Activated naive CD4-positive, alpha-beta T cell treated with anti-CD3 and anti-CD28 coated beads, Interleukin-2, amount 50 U/mL, for 24 hours (primary cell): Measurements from ENCODE around the gene NFYA.

Source experiments
- H3K27ac Mint-ChIP-seq: one replicate; pipeline ENCODE4 v1.8.0; 2021; ENCODE audit warnings: mild to moderate bottlenecking, mixed read lengths
- H3K27me3 Mint-ChIP-seq: one replicate; pipeline ENCODE4 v1.8.0; 2021; ENCODE audit warnings: mixed read lengths
- H3K36me3 Mint-ChIP-seq: one replicate; pipeline ENCODE4 v1.8.0; 2021; ENCODE audit warnings: mixed read lengths
- H3K4me1 Mint-ChIP-seq: one replicate; pipeline ENCODE4 v1.8.0; 2021; ENCODE audit warnings: mixed read lengths
- H3K4me3 Mint-ChIP-seq: one replicate; pipeline ENCODE4 v1.8.0; 2021; ENCODE audit warnings: mild to moderate bottlenecking, mixed read lengths
- H3K9me3 Mint-ChIP-seq: one replicate; pipeline ENCODE4 v1.8.0; 2021; ENCODE audit warnings: mixed read lengths

Gene NFYA

DNA sequence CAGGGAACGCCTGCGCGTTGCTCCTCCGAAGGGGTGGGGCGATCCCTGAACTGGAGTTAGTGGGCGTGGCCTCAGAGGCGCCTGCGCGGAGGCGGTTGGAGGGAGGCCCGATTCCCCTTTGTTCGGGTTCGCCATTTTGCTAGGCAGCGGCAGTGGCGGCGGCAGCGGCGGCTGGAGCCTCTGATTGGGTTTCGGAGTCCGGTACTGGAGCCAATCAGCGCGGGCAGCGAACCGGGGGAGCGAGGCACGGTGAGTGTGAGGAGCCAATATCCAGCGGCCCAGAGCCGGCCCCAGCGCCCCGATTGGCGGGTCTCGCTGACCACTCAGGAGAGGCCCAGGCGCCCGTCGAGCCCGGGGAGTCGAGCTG is at the start of gene NFYA:
TSS of gene NFYA (plus strand) at position 139 of the 367 bp plus-strand sequence. CDS start 6,116 bp downstream, outside the sequence.
- peak within 1 kb of the TSS; percentile 97 for H3K27ac Mint-ChIP-seq
- H3K36me3 Mint-ChIP-seq = peaks cover 13% of the 10 kb centered on the region
- H3K4me1 Mint-ChIP-seq = peaks cover 57% of the 10 kb centered on the region
- no peaks in the 10 kb centered on the region for H3K27me3 Mint-ChIP-seq
- H3K4me3 Mint-ChIP-seq = peak within 1 kb of the TSS; percentile 97
- no peaks in the 10 kb centered on the region for H3K9me3 Mint-ChIP-seq

DNA sequence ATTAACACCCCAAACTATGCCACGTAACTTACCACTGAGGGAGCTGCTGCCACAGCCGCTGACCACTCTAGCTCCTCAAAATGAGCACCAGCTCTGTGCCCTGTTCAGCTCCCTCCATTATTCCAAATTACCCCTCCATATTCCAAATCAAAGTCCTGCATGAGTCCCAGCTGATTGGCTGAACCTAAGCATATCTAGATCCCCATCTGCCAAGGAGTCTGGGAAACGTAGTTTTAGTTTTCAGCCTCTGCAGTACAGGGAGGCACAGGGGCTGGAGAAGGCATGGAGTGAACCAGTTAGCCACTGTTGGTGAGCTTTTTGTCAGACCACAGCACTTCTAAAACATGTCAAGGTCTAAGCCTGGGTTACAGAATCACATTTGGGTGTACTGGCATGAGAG is 49.7 kb upstream of the NFYA start:
- H3K36me3 Mint-ChIP-seq = peaks cover 2% of the 10 kb centered on the region
- no peaks in the 10 kb centered on the region for H3K27me3 Mint-ChIP-seq
- no peak overlapping the region for H3K27ac Mint-ChIP-seq
- no peak overlapping the region for H3K4me3 Mint-ChIP-seq
- peaks cover 11% of the 10 kb centered on the region for H3K4me1 Mint-ChIP-seq
- H3K9me3 Mint-ChIP-seq = no peaks in the 10 kb centered on the region

DNA sequence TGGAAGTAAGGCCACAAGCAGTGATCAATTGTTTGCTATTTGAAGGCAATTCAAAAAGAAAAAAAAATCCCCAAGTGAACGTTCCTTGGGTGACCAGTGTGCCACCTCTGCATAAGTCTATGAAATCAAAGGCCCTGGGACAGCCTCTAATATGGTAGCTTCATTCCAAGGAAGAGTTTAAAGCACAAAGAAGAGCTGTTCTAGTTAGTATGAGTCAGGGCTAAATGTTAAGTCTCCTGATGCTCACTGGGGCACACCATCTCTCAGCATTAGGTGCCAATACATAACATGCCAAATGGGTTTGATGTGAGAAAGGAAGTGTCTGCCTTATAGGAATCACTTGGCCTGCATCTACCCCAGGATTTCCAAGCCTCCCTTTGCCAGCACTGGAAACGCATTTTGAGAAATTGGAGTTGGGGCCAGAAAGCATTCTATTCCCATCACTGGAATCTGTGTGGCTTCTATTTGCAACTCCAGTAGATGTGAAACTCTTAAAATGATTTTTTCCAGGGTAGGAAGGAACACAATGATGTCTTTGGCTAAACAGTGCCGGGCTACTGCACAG is 46.7 kb upstream of the NFYA start:
- Mint-ChIP-seq H3K27me3 (no peaks in the 10 kb centered on the region), H3K9me3 (no peaks in the 10 kb centered on the region), H3K36me3 (no peaks in the 10 kb centered on the region), H3K27ac (no peak overlapping the region), H3K4me3 (no peak overlapping the region), H3K4me1 (peaks cover 21% of the 10 kb centered on the region)

DNA sequence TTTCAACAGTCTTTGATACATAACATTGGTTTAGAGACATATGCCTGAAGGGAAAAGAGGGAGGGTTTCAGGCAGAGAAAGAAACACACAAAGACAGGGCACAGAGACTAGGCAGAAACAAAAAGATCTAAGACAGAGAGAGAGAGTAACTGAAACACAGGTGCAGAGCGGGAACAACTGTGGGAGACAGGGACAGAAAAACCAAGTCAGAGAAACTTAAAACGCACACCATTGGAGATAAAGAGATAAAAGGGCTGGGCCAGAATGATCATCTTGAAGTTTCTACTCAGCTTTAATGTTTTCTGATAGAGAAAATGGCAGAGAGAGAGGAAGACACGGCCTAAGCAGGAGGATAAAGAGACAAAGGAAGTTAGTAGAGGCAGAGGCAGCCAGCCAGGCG is 45.5 kb upstream of the NFYA start:
- H3K9me3 Mint-ChIP-seq = no peaks in the 10 kb centered on the region
- H3K27me3 Mint-ChIP-seq = no peaks in the 10 kb centered on the region
- peak overlapping the region; percentile 85 for H3K27ac Mint-ChIP-seq
- no peaks in the 10 kb centered on the region for H3K36me3 Mint-ChIP-seq
- peaks cover 21% of the 10 kb centered on the region for H3K4me1 Mint-ChIP-seq
- H3K4me3 Mint-ChIP-seq = peak overlapping the region; percentile 79

DNA sequence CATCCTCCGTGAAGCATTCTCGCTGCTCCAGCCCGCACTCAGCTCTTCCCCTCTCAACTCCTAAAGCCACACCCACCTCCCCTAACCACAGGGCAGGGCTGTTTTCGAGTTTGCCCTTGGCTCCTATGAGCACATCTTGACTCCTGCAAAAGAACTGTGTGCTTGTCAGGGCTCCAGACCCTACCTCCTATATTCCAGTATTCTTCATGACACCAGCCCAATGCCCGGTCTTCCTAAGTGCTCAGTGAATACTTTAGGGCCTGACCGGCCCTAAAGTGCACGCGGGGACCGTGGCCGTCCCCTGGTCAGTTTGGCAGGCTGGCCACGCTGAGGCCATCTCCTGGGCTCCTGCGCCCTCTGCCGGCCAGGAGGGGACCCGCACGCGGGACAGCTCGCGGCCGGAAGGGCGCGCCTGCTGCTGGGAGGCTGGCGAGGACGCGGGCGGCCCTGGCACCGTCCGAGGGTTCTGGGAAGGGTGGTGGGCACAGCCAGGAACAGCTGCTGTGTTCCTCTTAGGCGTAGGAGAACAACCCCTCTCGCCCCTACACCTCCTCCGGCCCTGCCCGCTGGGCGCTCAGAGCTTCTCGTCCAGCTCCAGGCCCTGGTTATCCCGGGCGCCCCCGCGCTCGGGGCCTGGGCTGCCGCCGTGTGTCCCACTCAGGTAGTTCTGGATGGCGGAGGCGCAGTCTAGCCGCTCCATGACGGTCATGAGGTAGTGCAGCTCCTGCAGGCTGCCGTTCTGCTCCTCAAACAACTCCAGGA is 44.8 kb upstream of the NFYA start:
- Mint-ChIP-seq H3K4me3 (peak overlapping the region; percentile 79), H3K27ac (peak overlapping the region; percentile 85), H3K36me3 (no peaks in the 10 kb centered on the region), H3K9me3 (no peaks in the 10 kb centered on the region), H3K27me3 (no peaks in the 10 kb centered on the region), H3K4me1 (peaks cover 21% of the 10 kb centered on the region)

DNA sequence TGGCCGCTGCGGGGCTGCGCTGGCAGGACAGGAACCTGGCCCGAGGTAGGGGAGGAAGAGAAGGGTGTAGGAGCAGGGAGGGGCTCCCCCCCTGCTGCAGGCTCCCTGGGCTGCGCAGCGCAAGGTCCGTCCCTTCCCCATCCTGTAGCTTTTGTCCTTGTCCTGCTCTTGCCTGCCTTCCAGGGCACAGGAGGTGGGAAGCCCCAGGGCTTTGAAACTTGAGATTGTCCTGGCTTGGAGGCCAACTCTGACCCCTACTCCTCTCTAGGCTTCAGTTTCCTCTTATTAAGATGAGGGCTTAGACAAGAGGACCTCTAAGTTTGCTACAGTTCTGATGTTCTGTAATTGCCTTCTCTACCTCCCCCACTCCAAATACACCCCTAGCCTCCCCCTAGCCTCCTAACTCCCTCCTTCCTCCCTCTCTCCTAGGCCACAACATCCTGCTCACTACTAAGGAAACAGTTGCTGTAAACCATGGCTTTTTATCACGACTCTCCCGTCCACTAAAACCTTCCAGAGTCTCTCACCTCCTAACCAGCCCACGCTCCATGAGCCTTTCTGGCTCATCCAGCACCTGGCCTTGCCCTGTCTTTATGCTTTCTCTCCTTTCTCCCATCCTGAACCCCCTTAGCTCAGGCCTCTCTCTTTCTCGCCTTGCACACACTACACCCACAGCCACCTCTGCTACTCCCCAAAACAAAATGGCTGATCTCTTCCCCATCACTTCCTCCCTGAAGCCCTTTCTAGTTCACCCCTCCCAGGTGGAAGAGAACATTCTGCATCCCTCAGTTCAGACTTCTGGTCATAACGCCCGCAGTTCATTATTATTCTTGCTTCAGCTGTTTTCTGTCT is 44.0 kb upstream of the NFYA start:
- H3K9me3 Mint-ChIP-seq = no peaks in the 10 kb centered on the region
- peak overlapping the region; percentile 79 for H3K27ac Mint-ChIP-seq
- H3K4me1 Mint-ChIP-seq = peaks cover 21% of the 10 kb centered on the region
- no peaks in the 10 kb centered on the region for H3K27me3 Mint-ChIP-seq
- H3K36me3 Mint-ChIP-seq = no peaks in the 10 kb centered on the region
- H3K4me3 Mint-ChIP-seq = peak overlapping the region; percentile 79

DNA sequence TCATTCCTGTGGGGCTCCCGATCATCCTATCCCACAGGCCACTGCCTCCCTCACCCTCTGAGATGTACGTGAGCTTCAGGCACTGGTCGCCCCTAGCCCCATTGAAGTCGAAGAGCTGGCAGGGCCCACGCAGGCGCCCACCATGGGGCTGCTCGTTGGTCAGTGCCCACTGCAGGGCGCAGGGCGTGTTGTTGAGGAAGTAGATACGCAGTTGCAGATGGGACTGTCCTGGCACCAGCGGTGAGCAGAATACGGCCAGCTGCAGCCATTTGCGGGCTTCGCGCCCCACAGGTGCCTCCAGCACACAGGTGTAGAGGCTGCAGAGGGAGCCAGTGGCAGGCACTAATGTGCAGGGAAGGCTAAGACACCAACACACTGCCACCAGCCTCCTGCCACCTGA is 39.9 kb upstream of the NFYA start:
- no peak overlapping the region for H3K27ac Mint-ChIP-seq
- no peaks in the 10 kb centered on the region for H3K27me3 Mint-ChIP-seq
- no peak overlapping the region for H3K4me3 Mint-ChIP-seq
- peaks cover 11% of the 10 kb centered on the region for H3K4me1 Mint-ChIP-seq
- no peaks in the 10 kb centered on the region for H3K36me3 Mint-ChIP-seq
- no peaks in the 10 kb centered on the region for H3K9me3 Mint-ChIP-seq

DNA sequence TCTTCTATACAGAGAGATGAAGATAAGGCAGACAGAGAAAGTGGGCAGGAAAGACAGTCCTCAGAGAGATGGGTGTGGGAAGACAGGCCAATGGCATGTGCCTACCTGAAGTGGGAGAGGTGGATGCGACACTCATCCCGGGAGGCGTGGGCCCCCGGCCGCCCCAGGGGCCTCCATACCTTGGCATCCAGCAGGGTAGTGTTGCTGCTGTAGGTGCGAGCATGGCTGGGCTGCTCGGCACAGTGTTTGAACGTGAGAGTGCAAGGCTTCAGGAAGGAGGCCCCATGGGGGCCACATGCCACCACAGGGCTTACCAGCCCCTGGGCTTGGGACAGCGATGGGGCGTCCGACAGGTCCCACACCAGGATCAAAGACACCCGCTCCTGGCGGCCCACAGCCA is 39.0 kb upstream of the NFYA start:
- H3K4me3 Mint-ChIP-seq = no peak overlapping the region
- peak overlapping the region; percentile 20 for H3K27ac Mint-ChIP-seq
- no peaks in the 10 kb centered on the region for H3K36me3 Mint-ChIP-seq
- no peaks in the 10 kb centered on the region for H3K9me3 Mint-ChIP-seq
- H3K27me3 Mint-ChIP-seq = no peaks in the 10 kb centered on the region
- peaks cover 7% of the 10 kb centered on the region for H3K4me1 Mint-ChIP-seq

DNA sequence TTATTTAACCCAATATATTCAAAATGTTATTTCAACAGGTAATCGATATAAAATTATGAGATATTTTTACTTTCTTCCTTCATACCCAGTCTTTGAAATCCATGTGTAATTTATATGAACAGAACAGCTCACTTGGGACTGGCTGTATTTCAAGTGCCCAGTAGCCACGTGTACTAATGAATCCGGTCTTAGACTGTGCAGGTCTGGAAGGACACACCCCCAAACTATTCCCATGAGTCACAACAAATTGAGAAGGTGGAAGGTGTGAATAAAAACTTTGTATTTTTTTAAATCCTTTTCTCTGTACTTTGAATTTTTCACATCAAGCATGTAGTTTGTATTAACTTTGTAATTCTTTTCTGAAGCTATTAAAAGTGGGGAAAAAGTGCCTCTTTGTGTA is 36.6 kb upstream of the NFYA start:
- H3K27me3 Mint-ChIP-seq = no peaks in the 10 kb centered on the region
- H3K4me1 Mint-ChIP-seq = no peaks in the 10 kb centered on the region
- no peak overlapping the region for H3K4me3 Mint-ChIP-seq
- H3K27ac Mint-ChIP-seq = no peak overlapping the region
- H3K9me3 Mint-ChIP-seq = no peaks in the 10 kb centered on the region
- H3K36me3 Mint-ChIP-seq = no peaks in the 10 kb centered on the region

DNA sequence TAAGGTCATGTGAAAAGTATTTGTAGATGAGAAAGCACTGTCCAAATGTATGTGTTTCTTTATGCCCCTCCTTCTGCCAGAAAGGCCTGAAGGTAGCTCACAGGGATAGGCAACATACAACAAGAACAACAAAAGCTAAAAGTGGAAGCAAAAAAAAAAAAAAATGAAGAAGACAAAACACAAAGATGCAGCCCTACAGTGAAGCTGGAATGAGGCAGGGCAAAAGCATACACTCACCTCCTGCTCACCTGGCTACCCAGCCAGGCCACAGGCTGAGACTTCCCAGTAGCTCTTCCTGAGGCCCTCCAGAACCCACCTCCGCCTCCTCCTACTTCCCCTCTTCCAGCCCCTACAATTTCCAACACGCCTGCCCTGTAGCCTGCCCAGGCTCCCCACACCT is 36.2 kb upstream of the NFYA start:
- Mint-ChIP-seq H3K27me3 (no peaks in the 10 kb centered on the region), H3K4me3 (no peak overlapping the region), H3K36me3 (no peaks in the 10 kb centered on the region), H3K4me1 (no peaks in the 10 kb centered on the region), H3K9me3 (no peaks in the 10 kb centered on the region), H3K27ac (no peak overlapping the region)

DNA sequence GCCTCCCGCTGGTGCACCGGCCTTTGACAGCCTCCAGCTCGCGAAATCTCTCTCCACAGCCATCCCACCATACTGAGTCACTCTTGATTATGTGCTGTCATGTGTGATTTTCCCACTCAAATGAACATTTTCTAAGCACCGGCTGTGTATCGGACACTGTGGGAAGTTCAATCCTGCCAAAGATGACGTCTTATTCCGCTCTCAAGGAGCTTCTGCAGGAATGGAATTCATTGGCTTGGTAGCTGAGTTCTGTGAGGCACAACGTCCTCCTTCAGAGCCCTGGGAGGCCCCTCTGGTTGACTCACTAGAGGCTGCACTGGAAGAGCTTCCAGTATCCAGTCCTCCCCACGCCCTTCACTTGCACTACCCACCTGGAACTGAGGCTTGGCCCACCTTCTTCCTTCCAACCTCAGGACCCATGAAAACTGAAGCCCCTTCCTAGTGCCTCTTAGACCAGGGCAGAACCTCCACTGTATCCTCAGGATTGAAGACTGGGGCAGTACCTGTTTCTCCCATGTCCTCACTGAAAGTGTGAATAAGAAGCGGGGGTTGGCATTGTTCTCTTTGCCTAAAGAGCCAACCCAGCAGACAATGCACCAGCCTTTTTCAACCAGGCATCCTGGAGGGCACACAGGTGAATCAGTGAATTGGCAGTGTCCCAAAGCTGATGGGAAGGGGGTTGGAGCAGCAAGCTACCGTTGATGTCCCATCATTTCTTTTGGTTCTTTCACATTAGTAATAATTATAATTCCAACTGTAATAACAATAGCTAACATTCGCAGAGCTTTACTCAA is 35.5 kb upstream of the NFYA start:
- Mint-ChIP-seq H3K4me3 (no peak overlapping the region), H3K27ac (peak overlapping the region; percentile 60), H3K9me3 (no peaks in the 10 kb centered on the region), H3K4me1 (no peaks in the 10 kb centered on the region), H3K27me3 (no peaks in the 10 kb centered on the region), H3K36me3 (no peaks in the 10 kb centered on the region)

DNA sequence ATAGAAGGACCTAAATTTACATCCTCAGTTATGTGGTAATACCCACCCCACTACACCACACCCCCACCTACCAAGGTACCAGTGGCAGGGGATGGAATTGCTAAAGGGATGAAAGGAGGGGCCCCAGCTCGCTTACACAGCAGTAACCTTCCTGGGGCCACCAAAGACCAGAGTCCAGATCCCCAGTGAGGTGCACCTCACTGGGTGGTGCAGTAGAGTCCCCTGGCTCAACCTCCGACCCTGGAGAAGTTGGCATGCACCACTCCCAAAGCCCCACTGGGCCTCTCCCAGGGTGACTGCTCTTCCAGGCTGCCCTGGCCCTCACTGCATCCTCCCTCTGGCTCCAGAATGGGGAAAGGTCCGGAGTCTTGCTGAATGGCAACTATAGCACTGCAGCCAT is 34.6 kb upstream of the NFYA start:
- Mint-ChIP-seq H3K27me3 (no peaks in the 10 kb centered on the region), H3K4me3 (no peak overlapping the region), H3K27ac (no peak overlapping the region), H3K4me1 (no peaks in the 10 kb centered on the region), H3K9me3 (no peaks in the 10 kb centered on the region), H3K36me3 (no peaks in the 10 kb centered on the region)

DNA sequence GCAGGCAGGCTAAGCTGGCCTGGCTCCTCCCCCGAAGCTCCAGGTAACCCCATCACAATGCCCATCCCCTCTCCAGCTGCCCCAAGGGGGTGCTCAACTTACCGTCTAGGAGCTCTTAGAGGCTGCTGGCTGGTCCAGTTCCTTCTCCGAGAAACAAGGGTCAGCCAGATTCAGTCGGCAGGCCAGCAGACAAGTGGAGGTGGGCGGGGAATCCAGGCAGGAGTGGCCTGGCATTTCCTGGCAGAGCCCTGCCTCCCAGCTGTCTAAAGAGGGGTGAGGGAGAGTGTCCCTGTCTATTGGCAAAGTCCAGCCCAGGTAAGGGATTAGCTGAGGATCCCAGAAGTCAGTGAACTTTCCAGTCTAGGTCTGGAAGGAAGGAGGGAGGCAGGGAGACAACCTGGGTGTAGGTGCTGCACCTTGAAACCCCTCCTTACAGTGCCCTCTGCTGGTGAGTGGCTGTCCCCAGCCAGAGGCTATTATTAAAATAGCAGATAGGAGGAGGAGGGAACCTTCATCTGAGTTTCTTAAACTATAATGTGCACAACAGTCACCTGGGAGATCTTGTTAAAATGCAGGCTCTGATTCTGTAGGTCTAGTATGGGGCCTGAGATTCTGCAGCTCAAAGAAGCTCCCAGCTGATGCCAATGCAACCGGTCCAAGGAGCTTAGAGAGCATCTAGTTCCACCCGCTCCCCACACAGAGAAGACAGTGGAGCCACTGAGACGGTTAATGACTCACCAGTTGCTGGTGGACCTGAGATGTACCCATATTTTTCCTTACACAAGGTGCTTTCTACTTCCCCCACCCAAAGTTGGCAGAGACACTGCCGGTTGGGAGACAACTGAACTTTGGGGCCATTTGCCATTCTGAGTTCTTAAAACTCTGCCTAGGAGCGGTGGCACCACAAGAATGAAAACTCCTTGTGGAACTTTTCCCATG is 33.4 kb upstream of the NFYA start, which contains the start of gene UNC5CL:
TSS of gene UNC5CL (minus strand) at position 162 of the 939 bp plus-strand sequence. CDS start 4,147 bp downstream, outside the sequence.
- Mint-ChIP-seq H3K9me3 (no peaks in the 10 kb centered on the region), H3K4me3 (no peak within 1 kb of the TSS), H3K27ac (no peak within 1 kb of the TSS), H3K4me1 (no peaks in the 10 kb centered on the region), H3K36me3 (no peaks in the 10 kb centered on the region), H3K27me3 (no peaks in the 10 kb centered on the region)

DNA sequence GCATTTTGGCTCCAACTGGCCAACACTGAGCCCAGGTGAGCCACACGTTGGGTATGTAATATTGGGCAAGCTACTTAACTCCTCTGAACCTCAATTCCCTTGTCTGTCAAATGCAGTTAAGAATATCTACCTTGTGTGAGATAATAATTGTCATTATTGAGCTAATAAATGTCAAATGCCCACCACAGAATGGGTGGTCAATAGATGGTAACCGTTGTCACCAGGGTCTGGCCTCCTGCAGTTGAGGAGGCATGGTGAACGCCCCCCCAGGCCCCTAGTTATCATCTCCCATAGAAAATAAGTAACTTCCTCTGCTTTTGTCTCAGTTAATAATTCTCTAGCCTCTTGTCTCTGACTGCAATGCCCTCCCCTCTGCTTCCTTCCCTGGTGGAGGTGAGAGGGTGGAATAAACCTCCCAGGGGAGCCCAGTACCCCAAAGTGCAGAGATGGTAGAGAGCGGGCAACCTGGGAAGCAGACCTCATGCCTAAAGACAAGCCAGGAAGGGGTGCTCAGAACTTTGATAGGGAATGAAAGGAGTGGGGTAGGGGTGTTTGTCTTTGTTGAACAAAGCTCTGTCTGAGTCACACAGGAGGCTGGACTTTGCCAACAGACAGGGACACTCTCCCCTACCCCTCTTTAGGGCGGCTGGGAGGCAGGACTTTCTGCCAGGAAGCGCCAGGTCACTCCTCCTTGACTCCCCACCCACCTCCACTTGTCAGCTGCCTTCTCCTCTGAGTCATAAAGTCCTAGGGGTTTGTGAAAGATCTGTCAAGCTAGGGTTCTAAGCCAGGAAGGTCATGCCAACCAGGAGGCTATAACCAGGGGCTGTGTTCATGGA is 32.5 kb upstream of the NFYA start:
- H3K27me3 Mint-ChIP-seq = no peaks in the 10 kb centered on the region
- H3K27ac Mint-ChIP-seq = no peak overlapping the region
- no peaks in the 10 kb centered on the region for H3K9me3 Mint-ChIP-seq

More for the DNA sequence above, 32.5 kb upstream of the NFYA start:
- Mint-ChIP-seq H3K4me1 (no peaks in the 10 kb centered on the region), H3K4me3 (no peak overlapping the region), H3K36me3 (no peaks in the 10 kb centered on the region)
